ENCODE data around the gene CLIP1.
A peak's percentile ranks its signal among the peaks of the same experiment; 100 is the strongest.
"Not testable (repeated sequence)": the region's sequence is repeated elsewhere in the genome, so short reads cannot be mapped to it uniquely, and the experiment has no call there.

Gene CLIP1

DNA sequence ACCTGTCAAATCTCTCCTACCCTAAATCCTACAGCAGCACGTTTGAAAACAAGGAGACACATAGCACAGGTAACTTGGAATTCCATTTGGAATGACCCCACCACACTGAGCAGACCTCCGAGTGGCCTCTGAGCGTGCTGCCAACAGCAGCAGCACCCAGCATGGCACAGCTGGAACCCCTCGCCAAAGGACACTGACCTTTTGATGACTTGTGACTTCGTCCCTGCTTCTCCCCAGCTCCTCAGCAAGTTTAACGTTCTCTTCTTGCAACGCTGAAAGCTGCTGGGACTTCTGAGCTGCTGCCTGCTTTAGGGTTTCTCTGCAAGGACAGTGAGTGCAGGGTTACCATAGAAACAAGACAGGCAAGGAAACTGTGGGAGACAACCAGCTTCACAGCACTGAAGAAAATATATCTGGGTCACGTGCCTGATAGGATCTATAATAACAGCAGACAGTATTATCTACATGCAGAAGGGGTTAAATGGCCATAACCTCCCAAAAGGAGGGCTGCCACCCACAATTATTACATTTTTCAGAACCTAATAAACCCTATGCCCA is 112.8 kb downstream of the CLIP1 start:
- DNase-seq: no peak

GRCh38 chr12:122308811-122309210 is 113.7 kb downstream of the CLIP1 start:
- DNase-seq: no peak

GRCh38 chr12:122306407-122306806 is 116.1 kb downstream of the CLIP1 start:
- DNase-seq: no peak

DNA sequence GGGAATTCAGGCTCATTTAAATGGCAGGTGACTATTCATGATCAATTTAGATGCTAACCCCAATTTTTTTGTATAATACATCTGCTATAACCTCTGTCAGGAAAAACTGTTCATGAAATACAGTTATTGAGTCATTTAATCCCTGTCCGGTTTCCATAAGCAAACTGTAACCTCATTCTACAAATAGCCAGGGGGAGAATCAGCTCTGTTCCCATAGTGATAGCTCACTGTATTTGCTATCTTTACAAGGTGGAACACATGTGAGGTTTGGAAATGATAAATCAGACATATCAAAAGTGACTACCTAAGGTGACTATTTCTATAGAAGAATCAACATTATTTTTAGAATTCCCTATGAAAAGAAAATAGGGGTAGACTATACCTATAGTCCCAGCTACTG is 117.5 kb downstream of the CLIP1 start:
- no peak for DNase-seq

- DNase-seq: no peak
Observed at GRCh38 chr12:122303068-122303467, 119.4 kb downstream of the CLIP1 start.

GRCh38 chr12:122298071-122298748 is 124.3 kb downstream of the CLIP1 start:
- DNase-seq: no peak

DNA sequence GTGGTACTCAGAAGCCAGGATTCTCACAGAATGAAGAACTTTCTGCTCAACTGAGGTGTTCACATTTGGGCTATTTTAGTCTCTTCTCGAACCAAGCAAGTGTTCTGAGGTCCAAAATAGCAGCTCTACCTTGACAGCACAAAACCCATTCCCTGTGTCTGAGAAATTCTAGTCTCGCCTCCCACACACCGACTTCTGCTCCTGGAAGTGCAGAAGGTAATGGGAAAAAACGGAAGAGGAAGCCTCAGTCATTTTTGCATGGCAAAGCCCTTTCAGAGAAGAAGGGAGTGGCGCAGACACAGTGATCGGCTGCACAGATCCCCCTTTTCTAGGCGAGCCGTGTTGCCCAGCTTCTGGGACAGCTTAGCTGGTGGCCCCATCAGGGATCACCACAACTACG is 125.0 kb downstream of the CLIP1 start:
- no peak for DNase-seq

- DNase-seq: no peak
Observed at GRCh38 chr12:122295877-122296276, 126.6 kb downstream of the CLIP1 start.

GRCh38 chr12:122293081-122293480 is 129.4 kb downstream of the CLIP1 start:
- DNase-seq: no peak

DNA sequence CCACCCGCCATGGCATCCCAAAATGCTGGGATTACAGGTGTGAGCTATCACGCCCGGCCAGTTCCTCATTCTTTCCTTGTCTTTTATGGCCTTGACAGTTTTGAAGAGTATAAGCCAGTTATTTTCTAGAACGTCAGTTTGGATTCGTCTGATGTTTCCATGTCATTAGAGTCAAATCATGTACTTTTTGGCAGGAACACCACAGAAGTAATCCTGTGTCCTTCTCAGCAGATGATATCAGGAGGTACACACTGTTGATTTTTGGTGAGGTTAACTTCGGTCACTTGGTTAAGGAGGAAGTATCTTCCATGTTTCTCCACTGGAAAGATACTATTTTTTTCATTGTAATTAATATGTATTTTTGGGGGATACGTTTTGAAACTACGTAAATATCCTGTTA is 131.0 kb downstream of the CLIP1 start:
- no peak for DNase-seq

- DNase-seq: no peak
Observed at GRCh38 chr12:122283680-122284079, 138.8 kb downstream of the CLIP1 start.

DNA sequence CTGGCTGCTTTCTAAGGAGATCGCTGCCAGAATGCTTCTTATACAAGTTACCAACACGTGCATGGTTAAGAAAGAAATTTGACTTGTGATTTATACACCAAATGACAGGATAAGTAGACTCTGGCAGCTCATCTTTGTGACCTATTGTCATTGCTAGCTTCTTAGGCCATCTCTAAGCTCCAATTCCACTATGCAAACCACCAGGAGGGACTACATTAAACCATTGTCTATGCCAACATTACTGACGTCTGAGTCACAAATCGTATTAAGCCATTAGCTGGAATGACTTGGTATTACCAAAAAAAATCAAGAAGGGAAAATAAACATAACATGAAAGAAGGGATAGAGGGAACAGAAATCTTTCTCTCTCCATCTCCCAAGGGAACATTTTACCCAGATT is 140.4 kb downstream of the CLIP1 start:
- no peak for DNase-seq

GRCh38 chr12:122276242-122276641 is 146.2 kb downstream of the CLIP1 start:
- DNase-seq: no peak

GRCh38 chr12:122275459-122275858 is 147.0 kb downstream of the CLIP1 start:
- DNase-seq: no peak

GRCh38 chr12:122266230-122266901 is 156.1 kb downstream of the CLIP1 start, which contains the start of gene VPS33A:
TSS of gene VPS33A (minus strand) at chr12:122266494. CDS start at chr12:122266408, 86 bp downstream.
- peak; percentile 84 for DNase-seq

DNA sequence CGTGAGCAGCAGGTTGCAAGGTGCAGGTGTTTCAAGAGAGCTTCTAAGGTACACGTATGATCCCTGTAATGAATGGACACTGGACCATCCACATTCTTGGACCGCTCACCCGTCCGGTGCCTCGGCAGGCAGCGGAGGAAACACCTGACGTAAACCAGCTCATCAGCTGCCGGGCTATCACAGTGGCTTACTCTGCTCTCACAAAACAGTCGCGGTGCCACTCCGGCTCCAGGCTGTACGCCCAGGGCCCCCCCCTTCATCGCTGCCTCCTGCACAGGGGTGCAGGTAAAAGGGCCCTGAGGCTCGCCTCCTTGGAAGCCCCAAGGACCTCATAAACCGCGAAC is 156.6 kb downstream of the CLIP1 start:
- peak; percentile 42 for DNase-seq

- DNase-seq: no peak
Observed at GRCh38 chr12:122265476-122265875, 157.0 kb downstream of the CLIP1 start.

DNA sequence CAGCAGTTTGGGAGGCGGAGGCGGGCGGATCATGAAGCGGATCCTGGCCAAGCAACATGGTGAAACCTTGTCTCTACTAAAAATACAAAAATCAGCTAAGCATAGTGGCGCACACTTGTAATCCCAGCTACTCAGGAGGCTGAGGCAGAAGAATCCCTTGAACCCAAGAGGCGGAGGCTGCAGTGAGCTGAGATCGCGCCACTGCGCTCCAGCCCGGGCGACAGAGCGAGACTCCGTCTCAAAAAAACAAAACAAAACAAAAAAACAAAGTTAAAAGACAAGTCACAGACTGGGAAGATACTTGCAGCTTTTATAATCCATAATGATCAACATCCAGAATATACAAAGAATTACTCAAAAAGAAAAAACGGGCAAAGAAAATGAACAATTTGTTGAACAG is 161.7 kb downstream of the CLIP1 start:
- not testable (repeated sequence) for DNase-seq

DNA sequence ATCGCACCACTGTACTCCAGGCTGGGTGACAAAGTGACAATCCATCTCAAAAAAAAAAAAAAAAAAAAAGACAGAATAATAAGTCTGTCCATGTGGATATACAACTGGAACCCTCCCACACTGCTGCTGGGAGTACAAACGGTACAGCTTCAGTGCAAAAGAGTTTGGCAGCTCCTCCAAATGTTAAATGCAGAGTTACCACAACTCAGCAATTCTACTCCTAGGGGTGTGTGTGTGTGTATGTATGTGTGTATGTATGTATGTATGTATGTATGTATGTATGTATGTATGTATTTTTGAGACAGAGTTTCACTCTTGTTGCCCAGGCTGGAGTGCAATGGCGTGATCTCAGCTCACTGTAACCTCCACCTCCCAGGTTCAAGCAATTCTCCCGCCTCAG is 163.5 kb downstream of the CLIP1 start:
- DNase-seq: not testable (repeated sequence)

- DNase-seq: not testable (repeated sequence)
Observed at GRCh38 chr12:122258462-122258861, 164.0 kb downstream of the CLIP1 start.

DNA sequence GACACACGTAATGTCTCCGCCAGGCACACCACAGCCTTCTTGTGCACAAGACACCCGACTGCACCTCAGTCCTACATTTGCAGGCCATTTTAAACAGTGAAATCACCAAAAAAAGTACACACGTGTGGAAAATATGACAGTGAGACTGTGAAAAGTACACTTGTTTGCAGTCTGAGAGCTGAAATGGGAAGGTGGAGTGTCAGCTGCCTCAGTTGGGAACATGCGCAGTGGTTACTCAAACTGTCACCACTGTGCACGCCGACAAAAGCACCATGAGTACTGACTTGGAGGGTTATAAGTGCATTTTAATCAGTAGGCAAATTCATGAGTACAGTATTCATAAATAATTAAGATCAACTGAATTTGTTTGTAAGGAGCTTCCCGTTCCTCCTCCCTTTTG is 171.9 kb downstream of the CLIP1 start:
- DNase-seq: no peak

DNA sequence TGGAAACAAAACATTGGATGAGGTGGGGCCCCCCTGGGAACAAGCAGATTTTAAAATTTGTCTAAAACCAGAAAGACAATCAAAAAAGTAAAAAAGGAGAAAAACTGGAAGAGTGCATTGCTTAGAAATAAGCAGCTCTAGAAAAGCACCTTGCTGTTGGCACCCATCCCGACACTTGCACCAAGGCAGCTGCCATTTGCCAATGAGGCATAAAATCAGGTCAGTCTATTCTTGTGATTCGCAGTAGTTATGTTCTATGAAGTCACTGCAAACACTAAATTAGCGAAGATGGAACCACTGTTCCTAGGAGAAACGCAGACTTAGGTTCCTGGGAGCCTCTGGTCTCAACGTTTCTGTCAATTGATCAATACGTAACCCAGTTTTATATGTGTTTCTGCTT is 172.4 kb downstream of the CLIP1 start:
- DNase-seq: no peak

DNA sequence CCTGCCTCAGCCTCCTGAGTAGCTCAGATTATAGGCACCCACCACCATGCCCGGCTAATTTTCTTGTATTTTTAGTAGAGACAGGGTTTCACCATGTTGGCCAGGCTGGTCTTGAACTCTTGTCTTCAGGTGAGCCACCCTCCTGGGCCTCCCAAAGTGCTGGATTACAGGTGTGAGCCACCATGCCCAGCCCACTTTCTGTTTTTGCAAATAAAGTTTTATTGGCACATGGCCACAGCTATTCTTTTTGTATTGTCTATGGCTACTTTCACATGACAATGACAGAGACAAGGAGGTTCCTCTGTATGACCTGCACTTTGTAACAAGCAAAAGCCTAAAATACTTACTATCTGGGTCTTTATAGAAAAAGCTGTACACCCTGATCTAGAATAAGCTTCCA is 176.9 kb downstream of the CLIP1 start:
- DNase-seq: no peak

All from effector CD8-positive, alpha-beta T cell (primary cell).